ENCODE measurements around the gene OR6S1. TPM values are rescaled to one million over a fixed set of nuclear protein-coding genes. Genes with fewer than 3 reads are reported as not detected.

OR6S1 gene
- total RNA-seq, 1 donor from 2014 or later = not detected

- Mint-ChIP-seq H3K9me3 (no peaks in the 10 kb centered on the region), H3K4me1 (peaks cover 12% of the 10 kb centered on the region), H3K36me3 (ENCODE audit: low read depth) (no peaks in the 10 kb centered on the region), H3K27ac (no peak overlapping the region), H3K27me3 (peaks cover 1% of the 10 kb centered on the region), H3K4me3 (no peak overlapping the region)
- ATAC-seq (ENCODE audit: low read depth) = no peak
- no peak for TF ChIP-seq CTCF (IDR thresholded peaks at IDR 0.05)
- intact Hi-C loops (cut with micrococcal nuclease) = no loop called here
- ChIA-PET POLR2A (no interaction called here), CTCF (no interaction called here)
- no peak for DNase-seq
Observed at GRCh38 chr14:20615996-20616395, 25.5 kb downstream of the OR6S1 start.

GRCh38 chr14:20614038-20614840 lies 27.3 kb downstream of the OR6S1 start:
- POLR2A ChIA-PET = interaction anchor here (1.1 to 2.5 kb wide), 7 partner anchors 9 to 271 kb away, joined by 4 to 76 read pairs (median 13); partner anchors contain the start of genes APEX1, OSGEP, PARP2 and PNP
- H3K4me1 Mint-ChIP-seq = peaks cover 12% of the 10 kb centered on the region
- no peaks in the 10 kb centered on the region for H3K36me3 Mint-ChIP-seq (ENCODE audit: low read depth)
- H3K4me3 Mint-ChIP-seq = no peak overlapping the region
- peaks cover 1% of the 10 kb centered on the region for H3K27me3 Mint-ChIP-seq
- H3K9me3 Mint-ChIP-seq = no peaks in the 10 kb centered on the region
- intact Hi-C loops (cut with micrococcal nuclease) = loop anchor here (5.0 kb wide), 1 partner anchor 168 kb away; the partner anchor contains the start of gene RNASE6
- no peak for DNase-seq
- peak overlapping the region; percentile 14 for H3K27ac Mint-ChIP-seq
- CTCF ChIA-PET = interaction anchor here (1.0 to 6.7 kb wide), 8 partner anchors 8 to 287 kb away, joined by 4 to 43 read pairs (median 6); partner anchors contain the start of genes PARP2 and RNASE4
- no peak for ATAC-seq (ENCODE audit: low read depth)
- TF ChIP-seq CTCF (IDR thresholded peaks at IDR 0.05) = no peak

GRCh38 chr14:20613094-20614037 lies 28.1 kb downstream of the OR6S1 start:
- Mint-ChIP-seq H3K36me3 (ENCODE audit: low read depth) (no peaks in the 10 kb centered on the region), H3K27ac (no peak overlapping the region), H3K4me3 (no peak overlapping the region), H3K9me3 (no peaks in the 10 kb centered on the region), H3K27me3 (no peaks in the 10 kb centered on the region), H3K4me1 (peaks cover 12% of the 10 kb centered on the region)
- CTCF ChIA-PET = interaction anchor here (0.5 to 6.7 kb wide), 14 partner anchors 9 to 286 kb away, joined by 3 to 43 read pairs (median 5); partner anchors contain the start of genes PARP2 and RNASE4
- intact Hi-C loops (cut with micrococcal nuclease) = loop anchor here (1.0 to 5.0 kb wide), 8 partner anchors 12 to 358 kb away; partner anchors contain the start of genes PARP2, PIP4P1 and RNASE6
- ATAC-seq (ENCODE audit: low read depth) (peak; percentile 72), DNase-seq (peak; percentile 62)
- no peak for TF ChIP-seq CTCF (IDR thresholded peaks at IDR 0.05)
- POLR2A ChIA-PET = interaction anchor here (0.6 to 2.5 kb wide), 11 partner anchors 9 to 279 kb away, joined by 3 to 76 read pairs (median 8); partner anchors contain the start of genes APEX1, OSGEP, PARP2 and PIP4P1

GRCh38 chr14:20612403-20612802 lies 29.1 kb downstream of the OR6S1 start:
- Mint-ChIP-seq H3K9me3 (no peaks in the 10 kb centered on the region), H3K27me3 (no peaks in the 10 kb centered on the region), H3K4me3 (no peak overlapping the region), H3K36me3 (ENCODE audit: low read depth) (no peaks in the 10 kb centered on the region), H3K27ac (no peak overlapping the region), H3K4me1 (peaks cover 8% of the 10 kb centered on the region)
- intact Hi-C loops (cut with micrococcal nuclease) = loop anchor here (1.0 to 5.0 kb wide), 2 partner anchors 56 to 170 kb away; partner anchors contain the start of gene RNASE6
- DNase-seq (no peak), ATAC-seq (ENCODE audit: low read depth) (peak; percentile 29)
- no peak for TF ChIP-seq CTCF (IDR thresholded peaks at IDR 0.05)
- ChIA-PET CTCF (interaction anchor here (0.9 to 6.7 kb wide), 9 partner anchors 18 to 285 kb away, joined by 3 to 43 read pairs (median 8); partner anchors contain the start of genes PARP2 and RNASE4), POLR2A (interaction anchor here (0.8 to 2.5 kb wide), 9 partner anchors 19 to 278 kb away, joined by 3 to 76 read pairs (median 9); partner anchors contain the start of genes APEX1, OSGEP, PARP2 and PIP4P1)
